ENCODE data around the gene FREY1.
A peak's percentile ranks its signal among the peaks of the same experiment; 100 is the strongest.

The FREY1 gene

DNA sequence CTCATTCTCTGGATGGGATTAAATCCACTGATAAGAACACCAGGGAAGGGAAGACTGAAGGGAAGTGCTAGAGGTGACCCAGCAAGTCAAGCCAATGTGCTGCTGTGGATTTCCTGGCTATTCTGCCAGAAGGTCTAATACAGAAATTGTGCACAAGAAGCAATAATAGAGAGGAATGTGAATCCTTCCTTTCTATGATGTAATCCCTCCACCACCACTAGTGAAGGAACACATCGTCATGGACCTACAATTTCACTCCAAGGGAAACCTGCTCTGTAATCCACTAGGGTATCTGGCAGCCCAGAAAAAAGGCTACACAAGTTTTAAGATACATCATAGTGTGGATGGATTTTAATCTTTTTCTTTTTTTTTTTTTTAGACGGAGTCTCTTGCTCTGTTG is 32.8 kb upstream of the FREY1 start:
- TF ChIP-seq CTCF (conservative IDR thresholded peaks at IDR 0.05), result no peak
- H3K27ac ChIP-seq, result peak overlapping the region; percentile 20; the same call in 1 of the 2 replicates

DNA sequence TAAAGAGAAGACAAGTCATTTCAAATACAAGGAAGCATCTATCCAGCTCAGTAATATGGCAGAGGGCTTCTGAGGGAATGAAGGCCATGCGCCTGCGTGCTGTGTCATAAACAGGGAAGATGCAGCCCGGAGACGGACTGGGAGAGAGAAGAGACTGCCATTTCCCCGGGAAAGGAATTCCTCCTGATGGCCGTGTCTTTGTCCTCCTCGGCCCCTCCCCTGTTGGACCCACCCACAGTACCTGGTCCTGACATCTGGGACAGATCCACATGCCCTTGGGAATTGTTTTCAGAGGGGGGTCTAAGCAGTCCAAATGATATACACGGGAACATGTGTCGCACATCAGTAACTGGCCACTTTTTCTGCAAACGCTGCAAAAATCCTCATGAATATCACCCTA is 30.8 kb upstream of the FREY1 start:
- no peak for TF ChIP-seq CTCF (conservative IDR thresholded peaks at IDR 0.05)
- H3K27ac ChIP-seq, result no peak overlapping the region

DNA sequence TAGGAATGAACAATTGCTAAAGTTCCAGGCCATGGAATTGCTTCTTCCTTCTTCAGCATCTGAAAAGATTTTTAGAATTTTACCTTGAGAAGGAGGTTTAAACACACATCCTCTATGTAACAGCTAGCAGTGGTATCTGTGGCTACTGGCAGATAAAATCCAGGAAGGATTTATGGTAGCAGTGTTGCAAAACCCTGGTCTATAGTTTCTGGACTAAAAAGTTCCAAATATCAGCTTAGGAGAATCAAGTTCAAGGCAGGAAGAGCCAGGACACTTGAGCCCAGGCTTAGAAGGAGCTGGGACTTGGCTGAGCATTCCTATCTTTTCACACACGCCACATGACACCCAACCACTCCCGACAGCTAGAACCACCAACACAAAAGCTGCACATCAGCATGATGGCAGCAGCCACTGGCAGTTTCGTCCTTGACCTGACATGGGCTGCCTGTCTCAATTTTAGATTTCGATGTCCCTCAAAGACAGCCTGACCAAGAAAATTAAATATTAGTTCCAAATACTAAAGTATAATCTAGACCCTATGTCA is 29.5 kb upstream of the FREY1 start:
- no peak for TF ChIP-seq CTCF (conservative IDR thresholded peaks at IDR 0.05)
- H3K27ac ChIP-seq, result no peak overlapping the region; the same call in 1 of the 2 replicates

- no peak for TF ChIP-seq CTCF (conservative IDR thresholded peaks at IDR 0.05)
- H3K27ac ChIP-seq, result peak overlapping the region; percentile 72
These were observed 28.4 kb upstream of the FREY1 start for GRCh38 chr11:45935349-45936064.

GRCh38 chr11:45934580-45935318 is 27.7 kb upstream of the FREY1 start:
- no peak for TF ChIP-seq CTCF (conservative IDR thresholded peaks at IDR 0.05)
- H3K27ac ChIP-seq, result peak overlapping the region; percentile 72

GRCh38 chr11:45933846-45934579 is 26.9 kb upstream of the FREY1 start:
- TF ChIP-seq CTCF (conservative IDR thresholded peaks at IDR 0.05), result no peak
- peak overlapping the region; percentile 72 for H3K27ac ChIP-seq
